HepG2 (cell line): Measurements from ENCODE around the gene RSPRY1. TPM values are rescaled to one million over a fixed set of nuclear protein-coding genes. Genes with fewer than 3 reads are reported as not detected.

Experiments
- HBP1 ChIP-seq: IDR thresholded peaks from 2 replicates; pipeline ENCODE4 v1.6.1; 2016; ENCODE audit warnings: low read depth, control low read depth
- HNF4G ChIP-seq, 2 experiments: sonication (generic) in 1 of 2; formaldehyde crosslinking in 1 of 2; IDR thresholded peaks; 2 replicates each; pipeline versions ENCODE4 v1.4.0 to v1.6.1; 2011 to 2020; ENCODE audit warnings: borderline replicate concordance in 2 of 2, low read depth in 2 of 2, mild to moderate bottlenecking in 2 of 2, low read length in 1 of 2, missing genetic modification reagents in 1 of 2, moderate library complexity in 1 of 2
- RCOR2 ChIP-seq: IDR thresholded peaks from 2 replicates; pipeline ENCODE4 v1.6.1; 2016; ENCODE audit warnings: missing biosample characterization, missing genetic modification reagents
- SCMH1 ChIP-seq: sonication (generic); formaldehyde crosslinking; IDR thresholded peaks from 2 replicates; pipeline ENCODE4 v1.9.0; 2021; ENCODE audit warnings: missing genetic modification reagents, mild to moderate bottlenecking, borderline replicate concordance
- STAT5B ChIP-seq: sonication (generic); formaldehyde crosslinking; IDR thresholded peaks from 2 replicates; pipeline ENCODE4 v1.4.0; 2020; ENCODE audit warnings: missing genetic modification reagents
- THAP11 ChIP-seq: IDR thresholded peaks from 2 replicates; pipeline ENCODE4 v1.6.1; 2016; ENCODE audit warnings: missing biosample characterization, missing genetic modification reagents
- ZNF318 ChIP-seq: sonication (generic); formaldehyde crosslinking; IDR thresholded peaks from 2 replicates; pipeline ENCODE4 v1.4.0; 2020; ENCODE audit warnings: mild to moderate bottlenecking, missing genetic modification reagents
- ZNF441 ChIP-seq: sonication (generic); formaldehyde crosslinking; IDR thresholded peaks from 2 replicates; pipeline ENCODE4 v1.7.0; 2021; ENCODE audit warnings: missing genetic modification reagents, borderline replicate concordance
- ZNF484 ChIP-seq: sonication (generic); formaldehyde crosslinking; IDR thresholded peaks from 2 replicates; pipeline ENCODE4 v1.5.1; 2020; ENCODE audit warnings: mild to moderate bottlenecking, low read depth, missing genetic modification reagents, borderline replicate concordance
- ZNF512 ChIP-seq: sonication (generic); formaldehyde crosslinking; IDR thresholded peaks from 2 replicates; pipeline ENCODE4 v1.4.0; 2020; ENCODE audit warnings: mild to moderate bottlenecking, missing genetic modification reagents
- ZNF589 ChIP-seq: sonication (generic); formaldehyde crosslinking; conservative IDR thresholded peaks from 2 replicates; pipeline ENCODE4 v1.8.0; 2022; ENCODE audit warnings: mild to moderate bottlenecking, moderate library complexity, missing genetic modification reagents
- ZNF687 ChIP-seq: sonication (generic); formaldehyde crosslinking; IDR thresholded peaks from 2 replicates; pipeline ENCODE4 v1.5.1; 2020; ENCODE audit warnings: mild to moderate bottlenecking, missing genetic modification reagents, moderate library complexity
- polyA plus RNA-seq, 8 experiments: library from polyadenylated mRNA; depleted of rRNA in 3 of 8; stranded (reverse) in 7 of 8; unstranded in 1 of 8; fragments of >200 nt; fragmentation: Illumina TruSeq in 4 of 8; extraction: Trizol in 4 of 8; gene quantifications; 2 replicates each; pipeline versions ENCODE4 v1.2.1 to v1.2.3, GENCODE V29; 2011 to 2016; ENCODE audit warnings: low read depth in 4 of 8, missing spikeins in 1 of 8, mixed read lengths in 1 of 8; ENCODE audit not compliant: insufficient read depth in 1 of 8
- total RNA-seq, 5 experiments: library from RNA; depleted of rRNA; stranded (reverse); fragments of >200 nt; fragmentation: Illumina TruSeq; extraction: Trizol; gene quantifications; 2 replicates each; pipeline ENCODE4 v1.2.3, GENCODE V29; 2016; ENCODE audit warnings: low read depth in 1 of 5

The RSPRY1 gene
- total and polyA plus RNA-seq, 2 of the 13 experiments (the other 11 are each of a cell fraction or from before 2014, with no cell fraction given): 53.4 to 61.0 TPM

- TF ChIP-seq ZNF687 (CRISPR knock-in tag) (no peak), RCOR2 (peak; percentile 87), SCMH1 (CRISPR knock-in tag) (no peak), HNF4G (IDR thresholded peaks at IDR 0.05; ENCODE audit: borderline replicate concordance, low read depth, low read length) (peak; percentile 35; the same call in 1 of the 2 replicates), HNF4G (CRISPR knock-in tag; IDR thresholded peaks at IDR 0.05; ENCODE audit: borderline replicate concordance, low read depth) (no peak), ZNF589 (CRISPR knock-in tag) (no peak), ZNF484 (CRISPR knock-in tag) (no peak), ZNF318 (CRISPR knock-in tag) (no peak), HBP1 (CRISPR knock-in tag) (0 out of 2 replicates have a peak, but pooled peaks have one; percentile 42), ZNF441 (CRISPR knock-in tag) (no peak), ZNF512 (no peak), THAP11 (CRISPR knock-in tag) (peak; percentile 48), STAT5B (no peak)
Measured at GRCh38 chr16:57194512-57194911, 8.4 kb downstream of the RSPRY1 start (continued).
